Endothelial cell of umbilical vein (primary cell): ENCODE measurements around the gene ZSCAN12. TPM values are rescaled to one million over a fixed set of nuclear protein-coding genes. Genes with fewer than 3 reads are reported as not detected.
A peak's percentile ranks its signal among the peaks of the same experiment; 100 is the strongest.

Experiments used
- BruUV-seq: library from RNA; stranded (reverse); fragments of 400-500 nt; replicated peaks from 2 replicates; lab custom pipeline; 2021; lab: Mats Ljungman, UMichigan
- CTCF ChIA-PET: fragments of 300-600, 350-600 bp; sonication (Branson Sonifier 250); formaldehyde crosslinking; loops from one replicate; lab custom pipeline; 2021; ENCODE audit warnings: antibody characterized with exemption, inconsistent platforms; lab: Charles Lee
- POLR2A ChIA-PET: fragments of 300-600, 350-600 bp; sonication (Branson Sonifier 250); formaldehyde crosslinking; loops from one replicate; lab custom pipeline; 2021; ENCODE audit warnings: antibody characterized with exemption, inconsistent platforms; lab: Charles Lee
- DNase-seq: peaks from one replicate; pipeline ENCODE4 v3.0.0-alpha.2; 2011; ENCODE audit warnings: low read depth, low spot score
- FAIRE-seq: peaks from 2 replicates; lab custom pipeline; 2011; peaks lifted over from hg19 to GRCh38; lab: Jason Lieb, UNC
- H2AFZ ChIP-seq: 2 replicates; pipeline ENCODE4 v1.6.0; 2012; ENCODE audit warnings: low read depth, low read length, control low read depth, inconsistent platforms
- H3K27ac ChIP-seq: 2 replicates; pipeline ENCODE4 v1.5.1; 2011; ENCODE audit warnings: low read depth, mild to moderate bottlenecking, control low read depth, low read length, moderate library complexity; ENCODE audit not compliant: insufficient read depth
- H3K27me3 ChIP-seq, 2 experiments: 2 replicates each; pipeline versions ENCODE4 v1.6.0 to v1.6.1; 2011; ENCODE audit warnings: low read length in 2 of 2, mixed read lengths in 1 of 2; ENCODE audit not compliant: control insufficient read depth in 2 of 2, insufficient read depth in 2 of 2
- H3K36me3 ChIP-seq, 2 experiments: 2 replicates in 1 of 2; 3 replicates in 1 of 2; pipeline ENCODE4 v1.5.1; 2011; ENCODE audit warnings: low read length in 2 of 2, mild to moderate bottlenecking in 1 of 2, moderate library complexity in 1 of 2; ENCODE audit not compliant: control insufficient read depth in 2 of 2, insufficient read depth in 2 of 2; ENCODE audit errors: extremely low read depth in 1 of 2
- H3K4me1 ChIP-seq: 3 replicates; pipeline ENCODE4 v1.5.1; 2011; ENCODE audit warnings: mild to moderate bottlenecking, low read length; ENCODE audit not compliant: control insufficient read depth, insufficient read depth; ENCODE audit errors: extremely low read depth
- H3K4me2 ChIP-seq: 2 replicates; pipeline ENCODE4 v1.6.1; 2011; ENCODE audit warnings: low read length, control low read depth, mixed read lengths; ENCODE audit not compliant: insufficient read depth
- H3K4me3 ChIP-seq, 3 experiments: fragments of 200-600 bp in 1 of 3; sonication (generic), shearing (Covaris generic) in 1 of 3; replicated peaks in 1 of 3; 2 replicates each; pipeline ENCODE4 v1.5.1; 2011 to 2016; ENCODE audit warnings: control low read depth in 3 of 3, low read length in 3 of 3, mild to moderate bottlenecking in 2 of 3, inconsistent platforms in 1 of 3, low read depth in 1 of 3, moderate library complexity in 1 of 3; ENCODE audit not compliant: insufficient read depth in 1 of 3
- H3K79me2 ChIP-seq: 2 replicates; pipeline ENCODE4 v1.6.0; 2012; ENCODE audit warnings: low read length, inconsistent platforms; ENCODE audit not compliant: control insufficient read depth, insufficient read depth
- H3K9ac ChIP-seq: replicated peaks from 2 replicates; pipeline ENCODE3; 2011; ENCODE audit warnings: low read length, control low read depth; ENCODE audit not compliant: insufficient read depth; ENCODE audit errors: extremely low read depth
- H3K9me1 ChIP-seq: replicated peaks from 3 replicates; pipeline ENCODE4 v1.6.0; 2011; ENCODE audit warnings: mild to moderate bottlenecking, low read length; ENCODE audit not compliant: control insufficient read depth, insufficient read depth; ENCODE audit errors: extremely low read depth
- H3K9me3 ChIP-seq: replicated peaks from 2 replicates; pipeline ENCODE4 v1.5.1; 2012; ENCODE audit warnings: low read length, inconsistent platforms; ENCODE audit not compliant: control insufficient read depth, insufficient read depth
- H4K20me1 ChIP-seq: replicated peaks from 2 replicates; pipeline ENCODE3; 2011; ENCODE audit warnings: mild to moderate bottlenecking, low read length; ENCODE audit not compliant: control insufficient read depth, insufficient read depth; ENCODE audit errors: extremely low read depth
- FOS ChIP-seq: IDR thresholded peaks from 2 replicates; pipeline ENCODE4 v1.6.1; 2011; ENCODE audit warnings: mild to moderate bottlenecking, low read length, moderate library complexity, borderline replicate concordance; ENCODE audit not compliant: insufficient read depth
- JUN ChIP-seq: IDR thresholded peaks from 2 replicates; pipeline ENCODE4 v1.6.1; 2011; ENCODE audit warnings: borderline replicate concordance, low read depth; ENCODE audit not compliant: insufficient read length, insufficient read depth
- MYC ChIP-seq: IDR thresholded peaks from one replicate; pipeline ENCODE4 v1.6.1; 2011; ENCODE audit warnings: mild to moderate bottlenecking, low read depth, low read length
- POLR2A ChIP-seq: IDR thresholded peaks from 2 replicates; pipeline ENCODE4 v1.6.1; 2012; ENCODE audit warnings: low read depth, mild to moderate bottlenecking, control low read depth, low read length
- POLR2AphosphoS5 ChIP-seq: IDR thresholded peaks from 2 replicates; pipeline ENCODE4 v1.6.1; 2012; ENCODE audit warnings: low read depth, mild to moderate bottlenecking, control low read depth, low read length, moderate library complexity; ENCODE audit not compliant: insufficient read depth
- dilution Hi-C: fragments of 300-500 bp; cut with MboI; formaldehyde crosslinking; loops from one replicate; pipeline ENCODE4 v1.15.0; 2019; ENCODE audit warnings: low sequenced_read_pairs; ENCODE audit not compliant: extremely low pct_ligation_motif_present
- intact Hi-C: fragments of 100-400 bp; cut with micrococcal nuclease; formaldehyde crosslinking; loops from one replicate; pipeline ENCODE4 v1.10.0; 2022
- polyA plus RNA-seq, 4 experiments: library from polyadenylated mRNA; depleted of rRNA in 3 of 4; stranded (reverse) in 3 of 4; unstranded in 1 of 4; fragments of >200 nt; gene quantifications; 2 replicates each; pipeline versions ENCODE4 v1.2.1 to v1.2.3, GENCODE V29; 2011 to 2012; ENCODE audit warnings: missing spikeins in 1 of 4
- total RNA-seq: library from RNA; stranded (reverse); gene quantifications from 2 replicates; pipeline ENCODE4 v1.2.3, GENCODE V29; 2021

Gene ZSCAN12
- total and polyA plus RNA-seq, 2 donors (not counting 3 experiments of a cell fraction or from before 2014, with no cell fraction given) = 1.3 to 4.4 TPM

DNA sequence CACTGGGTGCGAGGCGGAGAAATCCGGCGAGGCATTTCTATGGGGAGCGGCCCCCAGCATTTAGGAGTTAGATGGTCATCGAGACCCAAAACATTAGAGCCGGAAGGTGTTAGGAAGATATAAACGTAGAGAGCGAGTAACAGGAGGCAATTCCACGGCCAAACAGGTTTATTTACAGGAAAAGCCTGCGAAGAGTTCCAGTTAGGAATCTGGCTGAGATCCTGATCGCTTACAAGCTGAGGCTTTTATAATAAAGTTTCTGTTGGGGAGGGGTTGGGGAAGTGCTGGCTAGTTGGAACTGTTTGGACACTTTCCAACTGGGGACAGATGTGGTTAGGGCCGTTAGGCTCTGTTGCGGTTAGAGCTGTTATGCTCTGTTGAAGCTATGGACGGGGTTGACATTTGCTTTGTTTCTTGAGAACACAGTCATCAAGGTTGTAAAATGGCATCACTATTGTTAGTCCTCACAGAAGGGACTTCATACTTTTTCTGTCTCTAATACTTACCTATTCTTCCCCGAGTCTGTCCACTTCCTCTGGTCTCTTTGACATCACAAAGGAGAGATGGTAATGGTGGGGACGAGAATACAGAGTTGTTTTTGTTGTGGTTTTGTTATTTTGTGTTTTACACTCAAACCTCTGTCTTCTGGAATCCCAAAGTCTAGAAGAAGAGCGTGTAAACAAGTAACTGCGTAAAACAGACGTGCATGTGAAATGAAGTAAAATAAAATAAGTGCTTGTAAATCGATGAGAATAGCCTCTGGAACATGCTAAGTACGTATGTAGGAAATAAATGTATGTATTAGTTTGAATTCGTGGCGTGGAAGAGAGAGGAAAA lies 63.0 kb downstream of the ZSCAN12 start:
- Histone ChIP-seq H3K4me3 (peak overlapping the region; percentile 70 to 79 (median 73)), H3K9ac (peak overlapping the region; percentile 96), H3K4me1 (peaks cover 15% of the 10 kb centered on the region), H3K9me3 (no peaks in the 10 kb centered on the region), H3K9me1 (no peaks in the 10 kb centered on the region), H3K27ac (peak overlapping the region; percentile 96), H3K79me2 (no peaks in the 10 kb centered on the region), H3K4me2 (peak overlapping the region; percentile 88), H2AFZ (peak overlapping the region; percentile 81), H4K20me1 (no peaks in the 10 kb centered on the region), H3K36me3 (no peaks in the 10 kb centered on the region), H3K27me3 (no peaks in the 10 kb centered on the region)
- CTCF ChIA-PET = interaction anchor here (0.8 to 4.8 kb wide), 5 partner anchors 9 to 193 kb away, joined by 3 to 33 read pairs (median 3); no protein-coding TSS in a partner anchor
- POLR2A ChIA-PET = interaction anchor here (1.3 to 2.0 kb wide), 4 partner anchors 20 to 195 kb away, joined by 5 to 15 read pairs (median 6); partner anchors contain the start of genes PGBD1, ZKSCAN8 and ZSCAN26
- intact Hi-C loops (loop anchor here (1.0 to 5.0 kb wide), 7 partner anchors 13 to 1291 kb away; partner anchors contain the start of genes PGBD1, ZKSCAN3 and ZSCAN26), dilution Hi-C loops (no loop called here)
- DNase-seq (no peak), FAIRE-seq (peak; percentile 48)
- BruUV-seq = no TSS peak
- TF ChIP-seq POLR2A (no peak), POLR2AphosphoS5 (no peak), JUN (no peak), FOS (no peak), MYC (no peak)
